IMR-90 (cell line): ENCODE results near the gene MCM5.

Experiments used
- CEBPB ChIP-seq: IDR thresholded peaks from 2 replicates; pipeline ENCODE4 v1.6.1; 2012; ENCODE audit warnings: low read depth, low read length, improper control_type of control experiment
- FOS ChIP-seq: fragments of 150-350 bp; IDR thresholded peaks from 2 replicates; pipeline ENCODE4 v1.6.1; 2016; ENCODE audit warnings: low read depth, low read length
- MAZ ChIP-seq: IDR thresholded peaks from 2 replicates; pipeline ENCODE4 v1.6.1; 2012; ENCODE audit warnings: low read depth, mild to moderate bottlenecking, low read length, improper control_type of control experiment, moderate library complexity, borderline replicate concordance
- MXI1 ChIP-seq: IDR thresholded peaks from 2 replicates; pipeline ENCODE4 v1.6.1; 2012; ENCODE audit warnings: low read depth, mild to moderate bottlenecking, low read length, moderate library complexity, borderline replicate concordance
- NFE2L2 ChIP-seq: fragments of 150-350 bp; IDR thresholded peaks from 2 replicates; pipeline ENCODE4 v1.6.1; 2016; ENCODE audit warnings: low read depth, mild to moderate bottlenecking, low read length
- POLR2A ChIP-seq: IDR thresholded peaks from 2 replicates; pipeline ENCODE4 v1.6.1; 2012; ENCODE audit warnings: mild to moderate bottlenecking, low read depth, low read length
- RCOR1 ChIP-seq: IDR thresholded peaks from 2 replicates; pipeline ENCODE4 v1.6.1; 2012; ENCODE audit warnings: mild to moderate bottlenecking, low read length, improper control_type of control experiment; ENCODE audit not compliant: insufficient replicate concordance
- RFX5 ChIP-seq: IDR thresholded peaks from 2 replicates; pipeline ENCODE4 v1.8.0; 2012; ENCODE audit warnings: low read depth, mild to moderate bottlenecking, low read length, moderate library complexity
- TF ChIP-seq, protein P1 (sequence below): conservative IDR thresholded peaks from 2 replicates; pipeline ENCODE4 v1.5.1; 2012; ENCODE audit warnings: mild to moderate bottlenecking, low read depth, low read length, improper control_type of control experiment
- TF ChIP-seq, protein P2 (sequence below): fragments of 150-350 bp; IDR thresholded peaks from 2 replicates; pipeline ENCODE4 v1.6.1; 2016; ENCODE audit warnings: low read depth, mild to moderate bottlenecking, low read length, moderate library complexity, borderline replicate concordance

DNA sequence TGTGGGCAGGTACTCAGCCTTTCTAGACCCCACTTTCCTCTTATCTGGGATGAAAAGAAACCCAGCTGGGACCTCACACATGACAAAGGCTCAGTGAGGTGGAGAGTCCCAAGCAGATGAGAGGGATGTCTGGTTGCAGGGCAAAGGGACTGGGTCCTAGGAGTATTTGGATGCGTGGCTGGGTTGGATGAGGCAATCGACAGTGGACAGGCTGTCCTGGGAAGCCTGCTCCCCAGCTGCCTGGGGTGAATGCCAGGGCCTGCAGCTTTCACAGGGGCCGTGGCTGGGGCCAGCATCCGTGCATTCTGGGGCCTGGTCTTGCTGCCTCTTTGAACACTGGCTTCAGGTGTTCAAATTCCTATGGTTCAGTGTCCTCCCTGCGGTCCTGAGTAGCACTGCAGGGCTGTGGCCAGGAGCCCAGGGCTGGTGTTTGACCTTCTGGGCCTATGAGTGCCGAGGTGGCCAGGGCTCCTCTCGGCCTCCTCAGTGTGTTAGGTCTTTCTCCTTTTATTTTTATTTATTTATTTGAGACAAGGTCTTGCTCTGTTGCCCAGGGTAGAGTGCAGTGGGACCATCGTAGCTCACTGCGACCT, 65.3 kb downstream of the MCM5 start:
- TF ChIP-seq, protein P1, sequence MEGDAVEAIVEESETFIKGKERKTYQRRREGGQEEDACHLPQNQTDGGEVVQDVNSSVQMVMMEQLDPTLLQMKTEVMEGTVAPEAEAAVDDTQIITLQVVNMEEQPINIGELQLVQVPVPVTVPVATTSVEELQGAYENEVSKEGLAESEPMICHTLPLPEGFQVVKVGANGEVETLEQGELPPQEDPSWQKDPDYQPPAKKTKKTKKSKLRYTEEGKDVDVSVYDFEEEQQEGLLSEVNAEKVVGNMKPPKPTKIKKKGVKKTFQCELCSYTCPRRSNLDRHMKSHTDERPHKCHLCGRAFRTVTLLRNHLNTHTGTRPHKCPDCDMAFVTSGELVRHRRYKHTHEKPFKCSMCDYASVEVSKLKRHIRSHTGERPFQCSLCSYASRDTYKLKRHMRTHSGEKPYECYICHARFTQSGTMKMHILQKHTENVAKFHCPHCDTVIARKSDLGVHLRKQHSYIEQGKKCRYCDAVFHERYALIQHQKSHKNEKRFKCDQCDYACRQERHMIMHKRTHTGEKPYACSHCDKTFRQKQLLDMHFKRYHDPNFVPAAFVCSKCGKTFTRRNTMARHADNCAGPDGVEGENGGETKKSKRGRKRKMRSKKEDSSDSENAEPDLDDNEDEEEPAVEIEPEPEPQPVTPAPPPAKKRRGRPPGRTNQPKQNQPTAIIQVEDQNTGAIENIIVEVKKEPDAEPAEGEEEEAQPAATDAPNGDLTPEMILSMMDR, result no peak
- TF ChIP-seq, protein P2, sequence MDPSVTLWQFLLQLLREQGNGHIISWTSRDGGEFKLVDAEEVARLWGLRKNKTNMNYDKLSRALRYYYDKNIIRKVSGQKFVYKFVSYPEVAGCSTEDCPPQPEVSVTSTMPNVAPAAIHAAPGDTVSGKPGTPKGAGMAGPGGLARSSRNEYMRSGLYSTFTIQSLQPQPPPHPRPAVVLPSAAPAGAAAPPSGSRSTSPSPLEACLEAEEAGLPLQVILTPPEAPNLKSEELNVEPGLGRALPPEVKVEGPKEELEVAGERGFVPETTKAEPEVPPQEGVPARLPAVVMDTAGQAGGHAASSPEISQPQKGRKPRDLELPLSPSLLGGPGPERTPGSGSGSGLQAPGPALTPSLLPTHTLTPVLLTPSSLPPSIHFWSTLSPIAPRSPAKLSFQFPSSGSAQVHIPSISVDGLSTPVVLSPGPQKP, result no peak
- TF ChIP-seq POLR2A (no peak), RFX5 (no peak), MAZ (no peak), FOS (no peak), CEBPB (no peak), MXI1 (no peak), NFE2L2 (no peak), RCOR1 (no peak)
